Measurements from ENCODE around the gene TOX2.

TOX2 gene

GRCh38 chr20:43981540-43981939 lies 66.9 kb downstream of the TOX2 start:
- no peak for TF ChIP-seq CTCF (IDR thresholded peaks at IDR 0.05; ENCODE audit: insufficient read depth, low read length, poor library complexity, severe bottlenecking)
- H3K36me3 ChIP-seq (ENCODE audit: control insufficient read depth, insufficient read depth, low read length) = no peaks in the 10 kb centered on the region
- no peak overlapping the region for H3K4me3 ChIP-seq (replicated peaks; ENCODE audit: low read depth, low read length)
- DNase-seq (ENCODE audit: extremely low read depth, insufficient read length) = no peak
- H3K27me3 ChIP-seq (replicated peaks; ENCODE audit: control insufficient read depth, insufficient read depth, low read length) = no peaks in the 10 kb centered on the region

- no peak overlapping the region for H3K4me3 ChIP-seq (replicated peaks; ENCODE audit: low read depth, low read length)
- no peaks in the 10 kb centered on the region for H3K27me3 ChIP-seq (replicated peaks; ENCODE audit: control insufficient read depth, insufficient read depth, low read length)
- DNase-seq (ENCODE audit: extremely low read depth, insufficient read length) = no peak
- no peak for TF ChIP-seq CTCF (IDR thresholded peaks at IDR 0.05; ENCODE audit: insufficient read depth, low read length, poor library complexity, severe bottlenecking)
- H3K36me3 ChIP-seq (ENCODE audit: control insufficient read depth, insufficient read depth, low read length) = no peaks in the 10 kb centered on the region
Measured at GRCh38 chr20:43982016-43982415, 67.4 kb downstream of the TOX2 start.

GRCh38 chr20:43982886-43983285 lies 68.2 kb downstream of the TOX2 start:
- TF ChIP-seq CTCF (IDR thresholded peaks at IDR 0.05; ENCODE audit: insufficient read depth, low read length, poor library complexity, severe bottlenecking) = no peak
- no peaks in the 10 kb centered on the region for H3K36me3 ChIP-seq (ENCODE audit: control insufficient read depth, insufficient read depth, low read length)
- H3K27me3 ChIP-seq (replicated peaks; ENCODE audit: control insufficient read depth, insufficient read depth, low read length) = no peaks in the 10 kb centered on the region
- DNase-seq (ENCODE audit: extremely low read depth, insufficient read length) = no peak
- no peak overlapping the region for H3K4me3 ChIP-seq (replicated peaks; ENCODE audit: low read depth, low read length)

- Histone ChIP-seq H3K36me3 (ENCODE audit: control insufficient read depth, insufficient read depth, low read length) (no peaks in the 10 kb centered on the region), H3K27me3 (replicated peaks; ENCODE audit: control insufficient read depth, insufficient read depth, low read length) (no peaks in the 10 kb centered on the region), H3K4me3 (replicated peaks; ENCODE audit: low read depth, low read length) (no peak overlapping the region)
- no peak for DNase-seq (ENCODE audit: extremely low read depth, insufficient read length)
- TF ChIP-seq CTCF (IDR thresholded peaks at IDR 0.05; ENCODE audit: insufficient read depth, low read length, poor library complexity, severe bottlenecking) = peak; percentile 51
Measured at GRCh38 chr20:43983359-43983758, 68.7 kb downstream of the TOX2 start.

GRCh38 chr20:43983904-43984361 lies 69.3 kb downstream of the TOX2 start:
- TF ChIP-seq CTCF (IDR thresholded peaks at IDR 0.05; ENCODE audit: insufficient read depth, low read length, poor library complexity, severe bottlenecking) = no peak
- Histone ChIP-seq H3K4me3 (replicated peaks; ENCODE audit: low read depth, low read length) (no peak overlapping the region), H3K36me3 (ENCODE audit: control insufficient read depth, insufficient read depth, low read length) (no peaks in the 10 kb centered on the region), H3K27me3 (replicated peaks; ENCODE audit: control insufficient read depth, insufficient read depth, low read length) (no peaks in the 10 kb centered on the region)
- DNase-seq (ENCODE audit: extremely low read depth, insufficient read length) = no peak

GRCh38 chr20:43984587-43984986 lies 69.9 kb downstream of the TOX2 start:
- Histone ChIP-seq H3K36me3 (ENCODE audit: control insufficient read depth, insufficient read depth, low read length) (no peaks in the 10 kb centered on the region), H3K27me3 (replicated peaks; ENCODE audit: control insufficient read depth, insufficient read depth, low read length) (no peaks in the 10 kb centered on the region), H3K4me3 (replicated peaks; ENCODE audit: low read depth, low read length) (no peak overlapping the region)
- no peak for DNase-seq (ENCODE audit: extremely low read depth, insufficient read length)
- TF ChIP-seq CTCF (IDR thresholded peaks at IDR 0.05; ENCODE audit: insufficient read depth, low read length, poor library complexity, severe bottlenecking) = no peak
